Breast epithelium (tissue), 4 donors: Measurements from ENCODE around the gene FAM124A. TPM values are rescaled to one million over a fixed set of nuclear protein-coding genes. Genes with fewer than 3 reads are reported as not detected.

Source experiments
- DNase-seq, 2 donors: peaks; one replicate each; pipeline ENCODE4 v3.0.0-alpha.2; 2019; ENCODE audit warnings: low spot score in 2 of 2
- H3K27ac ChIP-seq, 2 donors: fragments of 200-600 bp; sonication (generic) in 1 of 2; one replicate each; pipeline ENCODE4 v1.5.1; 2016 to 2019; ENCODE audit warnings: mild to moderate bottlenecking in 1 of 2
- H3K27me3 ChIP-seq, 2 donors: fragments of 200-600 bp; sonication (generic) in 1 of 2; one replicate each; pipeline versions ENCODE4 v1.5.1 to v1.6.0; 2017 to 2019; ENCODE audit warnings: control low read depth in 1 of 2, mild to moderate bottlenecking in 1 of 2
- H3K36me3 ChIP-seq: fragments of 200-600 bp; one replicate; pipeline ENCODE4 v1.5.1; 2019
- H3K4me1 ChIP-seq, 2 donors: fragments of 200-600 bp; sonication (generic); one replicate each; pipeline ENCODE4 v1.5.1; 2016 to 2019; ENCODE audit warnings: control low read depth in 1 of 2
- H3K4me3 ChIP-seq, 3 donors: fragments of 200-600 bp; sonication (generic); 1 replicate in 2 of 3; 2 replicates in 1 of 3; pipeline ENCODE4 v1.5.1; 2016 to 2019; ENCODE audit warnings: mild to moderate bottlenecking in 3 of 3, moderate library complexity in 2 of 3
- H3K9me3 ChIP-seq, 2 donors: fragments of 200-600 bp; sonication (generic) in 1 of 2; one replicate each; pipeline ENCODE4 v1.5.1; 2016 to 2019; ENCODE audit warnings: control low read depth in 1 of 2
- CTCF ChIP-seq, 3 donors: fragments of 450-650 bp; IDR thresholded peaks; one replicate each; pipeline ENCODE4 v1.5.1; 2016 to 2017; ENCODE audit warnings: antibody characterized with exemption in 3 of 3, mild to moderate bottlenecking in 3 of 3, moderate library complexity in 3 of 3
- POLR2A ChIP-seq: fragments of 450-650 bp; IDR thresholded peaks from one replicate; pipeline ENCODE4 v1.6.1; 2016; ENCODE audit warnings: antibody characterized with exemption, mild to moderate bottlenecking, moderate library complexity
- POLR2AphosphoS5 ChIP-seq, 3 donors: sonication (generic); formaldehyde crosslinking; IDR thresholded peaks; one replicate each; pipeline ENCODE4 v1.6.1; 2017; ENCODE audit warnings: antibody characterized with exemption in 3 of 3
- intact Hi-C: fragments of 100-400 bp; cut with DNase I; formaldehyde crosslinking; loops from one replicate; pipeline ENCODE4 v1.15.1; 2023; ENCODE audit warnings: low total_unique reads
- total RNA-seq, 3 donors: library from RNA; depleted of rRNA; stranded (reverse); fragments of >200 nt; gene quantifications; one replicate each; pipeline ENCODE4 v1.1.0, GENCODE V29; 2016

Gene FAM124A
- total RNA-seq, 3 donors from 2014 or later, result 2.2 to 7.9 (median 6.1) TPM

- H3K9me3 ChIP-seq, result no peaks in the 10 kb centered on the region
- TF ChIP-seq POLR2A, result no peak
- no peak for TF ChIP-seq POLR2AphosphoS5 (IDR thresholded peaks at IDR 0.05)
- no peak for TF ChIP-seq CTCF (IDR thresholded peaks at IDR 0.05)
- H3K4me1 ChIP-seq, result no peaks in the 10 kb centered on the region
- intact Hi-C loops, result no loop called here
- no peaks in the 10 kb centered on the region for H3K36me3 ChIP-seq
- no peak overlapping the region for H3K27ac ChIP-seq
- H3K27me3 ChIP-seq, result peaks cover 0 to 4% of the 10 kb centered on the region in 2 donors
- no peak for DNase-seq
- H3K4me3 ChIP-seq, result no peak overlapping the region
Measured at GRCh38 chr13:51178456-51179074, 43.6 kb upstream of the FAM124A start.

GRCh38 chr13:51179432-51179971 is 42.7 kb upstream of the FAM124A start:
- Histone ChIP-seq H3K27ac (no peak overlapping the region), H3K36me3 (no peaks in the 10 kb centered on the region), H3K27me3 (peaks cover 0 to 4% of the 10 kb centered on the region in 2 donors), H3K9me3 (no peaks in the 10 kb centered on the region), H3K4me1 (no peaks in the 10 kb centered on the region), H3K4me3 (no peak overlapping the region)
- intact Hi-C loops, result no loop called here
- DNase-seq, result no peak
- no peak for TF ChIP-seq POLR2A
- no peak for TF ChIP-seq POLR2AphosphoS5 (IDR thresholded peaks at IDR 0.05)
- TF ChIP-seq CTCF (IDR thresholded peaks at IDR 0.05), result no peak

GRCh38 chr13:51180853-51181511 is 41.2 kb upstream of the FAM124A start:
- H3K9me3 ChIP-seq, result no peaks in the 10 kb centered on the region
- H3K27ac ChIP-seq, result no peak overlapping the region
- intact Hi-C loops, result no loop called here
- H3K4me1 ChIP-seq, result no peaks in the 10 kb centered on the region
- no peak for TF ChIP-seq CTCF (IDR thresholded peaks at IDR 0.05)
- no peak for TF ChIP-seq POLR2A
- TF ChIP-seq POLR2AphosphoS5 (IDR thresholded peaks at IDR 0.05), result no peak
- peaks cover 0 to 4% of the 10 kb centered on the region in 2 donors for H3K27me3 ChIP-seq
- no peak overlapping the region for H3K4me3 ChIP-seq
- DNase-seq, result no peak
- no peaks in the 10 kb centered on the region for H3K36me3 ChIP-seq

GRCh38 chr13:51181786-51182383 is 40.3 kb upstream of the FAM124A start:
- intact Hi-C loops, result no loop called here
- no peaks in the 10 kb centered on the region for H3K4me1 ChIP-seq
- DNase-seq, result no peak
- no peak overlapping the region for H3K4me3 ChIP-seq
- H3K36me3 ChIP-seq, result no peaks in the 10 kb centered on the region
- H3K27ac ChIP-seq, result no peak overlapping the region
- no peaks in the 10 kb centered on the region for H3K9me3 ChIP-seq
- no peak for TF ChIP-seq POLR2AphosphoS5 (IDR thresholded peaks at IDR 0.05)
- peaks cover 0 to 4% of the 10 kb centered on the region in 2 donors for H3K27me3 ChIP-seq

- H3K27ac ChIP-seq, result no peak overlapping the region
- no peak for TF ChIP-seq POLR2A
- no peak for TF ChIP-seq CTCF (IDR thresholded peaks at IDR 0.05)
- no peak for TF ChIP-seq POLR2AphosphoS5 (IDR thresholded peaks at IDR 0.05)
- DNase-seq, result no peak
- H3K27me3 ChIP-seq, result no peaks in the 10 kb centered on the region
- H3K9me3 ChIP-seq, result no peaks in the 10 kb centered on the region
- no peak overlapping the region for H3K4me3 ChIP-seq
- H3K36me3 ChIP-seq, result no peaks in the 10 kb centered on the region
- intact Hi-C loops, result no loop called here
- no peaks in the 10 kb centered on the region for H3K4me1 ChIP-seq
Measured at GRCh38 chr13:51191743-51192142, 30.5 kb upstream of the FAM124A start.
